ENCODE results near the gene ZNF669. TPM values are rescaled to one million over a fixed set of nuclear protein-coding genes. Genes with fewer than 3 reads are reported as not detected.
A peak's percentile ranks its signal among the peaks of the same experiment; 100 is the strongest.
"Not testable (repeated sequence)": the region's sequence is repeated elsewhere in the genome, so short reads cannot be mapped to it uniquely, and the experiment has no call there.

ZNF669 gene
- total RNA-seq (1 to 10 TPM; 6.9 to 7.1 TPM), polyA plus RNA-seq (ENCODE audit: insufficient read length in 6 of 6) (10 to 100 TPM in 5 of 6 donors, 1 to 10 TPM in 1; 9.6 to 12.3 (median 10.9) TPM)
- long read RNA-seq, donor 1, transcript ZNF669-204 (4 exons, 1,718 nt): major isoform, 6 of 21 reads
- long read RNA-seq, donor 1, partial matches to known transcripts: 12 of 21 reads
- long read RNA-seq, donor 1, other reads (novel, unspliced or antisense): 0 of 21 reads
- long read RNA-seq, donor 2, transcript ZNF669-204 (4 exons, 1,718 nt): major isoform, 7 of 8 reads
- long read RNA-seq, donor 2, partial matches to known transcripts: 0 of 8 reads
- long read RNA-seq, donor 2, other reads (novel, unspliced or antisense): 0 of 8 reads
- long read RNA-seq, donor 3, partial matches to known transcripts: 0 of 3 reads
- long read RNA-seq, donor 3, other reads (novel, unspliced or antisense): 0 of 3 reads
- long read RNA-seq, donor 4, transcript ZNF669-204 (4 exons, 1,718 nt): major isoform, 9 of 11 reads
- long read RNA-seq, donor 4, partial matches to known transcripts: 0 of 11 reads
- long read RNA-seq, donor 4, other reads (novel, unspliced or antisense): 0 of 11 reads
- long read RNA-seq, donor 5, partial matches to known transcripts: 0 of 5 reads
- long read RNA-seq, donor 5, other reads (novel, unspliced or antisense): 0 of 5 reads
- long read RNA-seq, donor 6, transcript ZNF669-204 (4 exons, 1,718 nt): major isoform, 5 of 6 reads
- long read RNA-seq, donor 6, partial matches to known transcripts: 0 of 6 reads
- long read RNA-seq, donor 6, other reads (novel, unspliced or antisense): 0 of 6 reads
- long read RNA-seq, donor 7, partial matches to known transcripts: 0 of 1 reads
- long read RNA-seq, donor 7, other reads (novel, unspliced or antisense): 0 of 1 reads
- long read RNA-seq, donor 8, partial matches to known transcripts: 0 of 1 reads
- long read RNA-seq, donor 8, other reads (novel, unspliced or antisense): 0 of 1 reads
- long read RNA-seq, donor 9: 0 reads
- long read RNA-seq, donor 10, transcript ZNF669-204 (4 exons, 1,718 nt): major isoform, 10 of 10 reads
- long read RNA-seq, donor 10, partial matches to known transcripts: 0 of 10 reads
- long read RNA-seq, donor 10, other reads (novel, unspliced or antisense): 0 of 10 reads
- long read RNA-seq, donor 11, transcript ZNF669-204 (4 exons, 1,718 nt): major isoform, 5 of 5 reads
- long read RNA-seq, donor 11, partial matches to known transcripts: 0 of 5 reads
- long read RNA-seq, donor 11, other reads (novel, unspliced or antisense): 0 of 5 reads
- long read RNA-seq, donor 12, partial matches to known transcripts: 0 of 4 reads
- long read RNA-seq, donor 12, other reads (novel, unspliced or antisense): 0 of 4 reads

GRCh38 chr1:247103859-247104591 lies at the start of gene ZNF669:
Gene ZNF669 (minus strand): TSS chr1:247104356. CDS start chr1:247104199, 157 bp downstream.
- H3K36me3 ChIP-seq: peaks cover 4 to 31% of the 10 kb centered on the region in 2 donors
- peak; percentile 93 to 97 (median 96) for DNase-seq
- peak within 1 kb of the TSS; percentile 78 to 87 for H3K27ac ChIP-seq
- peaks cover 0 to 4% of the 10 kb centered on the region in 2 donors for H3K27me3 ChIP-seq
- peak within 1 kb of the TSS; percentile 75 to 86 for H3K4me3 ChIP-seq
- TF ChIP-seq CTCF (IDR thresholded peaks at IDR 0.05): no peak
- H3K9me3 ChIP-seq: peaks cover 3 to 39% of the 10 kb centered on the region in 2 donors
- intact Hi-C loops (cut with DNase I): no loop called here
- ATAC-seq: peak; percentile 100
- H3K4me1 ChIP-seq: peaks cover 0 to 21% of the 10 kb centered on the region in 2 donors

- H3K9me3 ChIP-seq: peaks cover 9 to 99% of the 10 kb centered on the region in 2 donors
- no peak overlapping the region for H3K27ac ChIP-seq
- no peak for TF ChIP-seq CTCF (IDR thresholded peaks at IDR 0.05)
- ATAC-seq: no peak
- DNase-seq: no peak
- peaks cover 0 to 68% of the 10 kb centered on the region in 2 donors for H3K36me3 ChIP-seq
- no peak overlapping the region for H3K4me3 ChIP-seq
- intact Hi-C loops (cut with DNase I): no loop called here
- H3K4me1 ChIP-seq: no peaks in the 10 kb centered on the region
- no peaks in the 10 kb centered on the region for H3K27me3 ChIP-seq
Observed at GRCh38 chr1:247147781-247148180, 43.6 kb upstream of the ZNF669 start.

- H3K27me3 ChIP-seq; DNase-seq; ATAC-seq; H3K4me3 ChIP-seq; H3K4me1 ChIP-seq; intact Hi-C loops (cut with DNase I); H3K27ac ChIP-seq: not testable (repeated sequence)
- Histone ChIP-seq H3K36me3 (peaks cover 0 to 62% of the 10 kb centered on the region in 2 donors), H3K9me3 (peaks cover 9 to 99% of the 10 kb centered on the region in 2 donors)
Observed at GRCh38 chr1:247147120-247147519, 43.0 kb upstream of the ZNF669 start.

- intact Hi-C loops (cut with DNase I): no loop called here
- Histone ChIP-seq H3K4me1 (no peaks in the 10 kb centered on the region), H3K9me3 (peaks cover 9 to 99% of the 10 kb centered on the region in 2 donors), H3K27ac (no peak overlapping the region), H3K27me3 (no peaks in the 10 kb centered on the region), H3K36me3 (peaks cover 0 to 62% of the 10 kb centered on the region in 2 donors), H3K4me3 (no peak overlapping the region)
- ATAC-seq (no peak), DNase-seq (no peak)
- no peak for TF ChIP-seq CTCF (IDR thresholded peaks at IDR 0.05)
Observed at GRCh38 chr1:247146671-247147070, 42.5 kb upstream of the ZNF669 start.
